Testis (tissue), 2 donors: Measurements from ENCODE around the gene SPINDOC.

Source experiments
- POLR2A ChIP-seq: fragments of 450-650 bp; IDR thresholded peaks from one replicate; pipeline ENCODE4 v1.6.1; 2017; ENCODE audit warnings: antibody characterized with exemption, mild to moderate bottlenecking, moderate library complexity
- TF ChIP-seq, protein P1 (sequence below), 3 experiments: fragments of 450-650 bp in 2 of 3; fragments of 200-600 bp in 1 of 3; sonication (generic) in 1 of 3; IDR thresholded peaks; one replicate each; pipeline ENCODE4 v1.5.1; 2016 to 2019; ENCODE audit warnings: antibody characterized with exemption in 3 of 3, mild to moderate bottlenecking in 2 of 3, moderate library complexity in 1 of 3

DNA sequence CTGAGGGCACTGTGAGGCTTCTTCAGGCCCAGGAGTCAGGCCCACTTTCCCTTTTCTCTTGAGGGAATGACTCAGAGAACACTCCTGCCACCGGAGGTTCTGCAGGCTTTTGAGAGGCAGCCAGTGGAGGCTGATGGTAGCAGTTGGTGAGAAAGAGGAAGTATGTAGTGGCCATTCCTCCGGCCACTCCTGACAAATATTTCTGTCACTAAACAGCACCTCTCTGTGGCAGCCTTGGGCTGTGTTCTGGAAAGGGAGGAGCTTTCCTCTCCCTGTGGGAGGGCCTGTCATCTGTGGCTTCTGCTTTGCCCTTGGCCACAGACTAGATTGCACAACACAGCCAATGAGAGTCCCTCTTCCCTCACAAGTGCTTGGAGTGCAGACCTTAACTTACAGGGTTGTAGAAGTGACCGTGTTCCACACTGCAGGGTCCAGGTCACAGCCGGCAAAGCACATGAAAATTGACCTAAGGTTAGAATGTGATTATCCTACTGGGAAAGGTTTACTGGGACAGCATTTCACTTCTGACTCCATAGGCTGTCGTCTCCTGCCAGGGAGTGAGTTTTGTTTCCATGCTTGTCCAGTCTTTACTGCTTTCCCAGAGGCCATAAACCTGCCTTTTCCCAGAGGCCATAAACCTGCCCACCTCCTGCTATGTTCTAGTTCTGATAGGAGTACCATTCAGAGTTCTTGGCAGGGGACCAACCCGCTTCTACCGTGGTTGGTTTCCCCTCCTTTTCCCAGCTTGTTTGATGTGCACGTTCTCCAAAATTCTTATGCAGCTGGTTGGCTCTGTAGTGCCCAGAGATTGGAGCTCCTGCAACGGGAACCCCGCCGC lies 58.9 kb downstream of the SPINDOC start:
- TF ChIP-seq, protein P1, sequence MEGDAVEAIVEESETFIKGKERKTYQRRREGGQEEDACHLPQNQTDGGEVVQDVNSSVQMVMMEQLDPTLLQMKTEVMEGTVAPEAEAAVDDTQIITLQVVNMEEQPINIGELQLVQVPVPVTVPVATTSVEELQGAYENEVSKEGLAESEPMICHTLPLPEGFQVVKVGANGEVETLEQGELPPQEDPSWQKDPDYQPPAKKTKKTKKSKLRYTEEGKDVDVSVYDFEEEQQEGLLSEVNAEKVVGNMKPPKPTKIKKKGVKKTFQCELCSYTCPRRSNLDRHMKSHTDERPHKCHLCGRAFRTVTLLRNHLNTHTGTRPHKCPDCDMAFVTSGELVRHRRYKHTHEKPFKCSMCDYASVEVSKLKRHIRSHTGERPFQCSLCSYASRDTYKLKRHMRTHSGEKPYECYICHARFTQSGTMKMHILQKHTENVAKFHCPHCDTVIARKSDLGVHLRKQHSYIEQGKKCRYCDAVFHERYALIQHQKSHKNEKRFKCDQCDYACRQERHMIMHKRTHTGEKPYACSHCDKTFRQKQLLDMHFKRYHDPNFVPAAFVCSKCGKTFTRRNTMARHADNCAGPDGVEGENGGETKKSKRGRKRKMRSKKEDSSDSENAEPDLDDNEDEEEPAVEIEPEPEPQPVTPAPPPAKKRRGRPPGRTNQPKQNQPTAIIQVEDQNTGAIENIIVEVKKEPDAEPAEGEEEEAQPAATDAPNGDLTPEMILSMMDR (IDR thresholded peaks at IDR 0.05): peak in 2 of 3 experiments; percentile 13 to 35
- TF ChIP-seq POLR2A: no peak
